ENCODE results near the gene EHMT1. TPM values are rescaled to one million over a fixed set of nuclear protein-coding genes. Genes with fewer than 3 reads are reported as not detected.

EHMT1 gene
- polyA plus RNA-seq, 2 of the 4 experiments (the other 2 are of a cell fraction): 41.3 to 48.0 TPM

DNA sequence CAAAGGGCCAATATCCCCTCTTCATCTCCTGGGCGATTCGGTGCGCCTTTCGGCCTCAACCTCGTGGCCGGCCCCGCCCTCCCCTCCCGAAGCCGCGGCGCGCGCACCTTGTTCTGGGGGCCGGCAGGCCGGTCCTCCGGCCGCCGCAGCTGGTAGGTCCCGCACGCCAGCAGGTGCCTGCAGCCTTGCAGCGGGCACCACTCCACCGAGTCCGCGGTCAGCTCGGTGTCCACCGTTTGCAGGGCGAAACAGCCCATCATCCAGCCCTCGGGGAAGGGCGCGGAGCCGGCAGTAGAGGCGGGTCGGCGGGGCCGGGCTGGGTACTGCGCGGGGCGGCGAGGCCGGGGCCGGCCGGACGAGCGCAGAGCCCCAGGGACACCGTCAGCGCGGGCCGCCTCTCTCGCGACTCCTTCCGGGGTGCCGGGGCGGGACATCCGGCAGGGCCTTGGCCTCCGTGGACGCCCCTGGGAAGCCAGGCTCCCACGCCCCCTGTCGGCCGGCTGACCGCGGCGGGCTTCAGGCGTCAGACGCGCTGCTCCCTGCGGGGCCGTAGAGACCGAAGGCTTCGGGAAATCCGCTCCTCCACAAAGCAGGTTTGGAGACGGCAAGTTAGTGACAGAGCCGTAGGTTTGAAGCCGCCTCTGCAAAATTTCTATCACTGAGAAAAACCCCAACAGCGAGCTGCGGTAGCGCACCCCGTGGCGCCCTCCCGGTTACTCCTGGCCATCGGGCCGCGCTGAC lies 40.1 kb upstream of the EHMT1 start, which contains the start of gene DPH7 (continued):
- TF ChIP-seq CEBPB (IDR thresholded peaks at IDR 0.05) (no peak), MYC (IDR thresholded peaks at IDR 0.05; ENCODE audit: borderline replicate concordance, low read length) (peak; percentile 79; the same call in 1 of the 2 replicates), BHLHE40 (IDR thresholded peaks at IDR 0.05; ENCODE audit: low read depth, low read length) (no peak), SMC3 (IDR thresholded peaks at IDR 0.05) (peak; percentile 38; the same call in 1 of the 3 replicates), RFX5 (IDR thresholded peaks at IDR 0.05) (no peak), MAZ (IDR thresholded peaks at IDR 0.05; ENCODE audit: borderline replicate concordance, low read depth, low read length) (0 out of 2 replicates have a peak, but pooled peaks have one; percentile 49), FOSL2 (IDR thresholded peaks at IDR 0.05) (no peak), FOSL2 (CRISPR knock-in tag; IDR thresholded peaks at IDR 0.05) (peak; percentile 32; the same call in 1 of the 2 replicates)

DNA sequence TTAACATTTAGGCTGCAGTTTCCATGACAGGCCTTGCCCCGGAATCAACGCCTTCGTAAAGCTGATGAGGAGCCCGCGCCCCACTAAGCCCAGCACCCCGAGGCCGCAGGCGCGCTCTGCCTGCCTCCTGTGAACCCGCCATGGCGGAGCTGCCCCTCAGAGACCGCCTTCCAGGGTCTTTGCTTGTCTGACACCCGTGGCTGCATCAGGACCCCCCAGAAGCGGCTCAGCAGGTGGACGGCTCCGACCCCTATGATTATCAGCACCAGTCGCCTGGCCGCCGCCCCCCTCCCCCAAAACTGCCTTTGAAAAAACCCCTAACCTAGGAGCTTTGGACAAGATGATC lies 39.6 kb upstream of the EHMT1 start:
- TF ChIP-seq TP53 (CRISPR knock-in tag; IDR thresholded peaks at IDR 0.05) (no peak), PHF8 (IDR thresholded peaks at IDR 0.05; ENCODE audit: borderline replicate concordance, low read depth) (no peak), EHMT2 (IDR thresholded peaks at IDR 0.05; ENCODE audit: low read depth) (no peak), KDM1A (IDR thresholded peaks at IDR 0.05; ENCODE audit: low read depth) (no peak), HOXA7 (CRISPR knock-in tag; IDR thresholded peaks at IDR 0.05) (no peak), FOSB (CRISPR knock-in tag; IDR thresholded peaks at IDR 0.05) (no peak), RARB (CRISPR knock-in tag; IDR thresholded peaks at IDR 0.05) (no peak), RCOR1 (IDR thresholded peaks at IDR 0.05; ENCODE audit: low read depth, low read length) (no peak), JUN (IDR thresholded peaks at IDR 0.05) (no peak)
- TF ChIP-seq, protein P1, sequence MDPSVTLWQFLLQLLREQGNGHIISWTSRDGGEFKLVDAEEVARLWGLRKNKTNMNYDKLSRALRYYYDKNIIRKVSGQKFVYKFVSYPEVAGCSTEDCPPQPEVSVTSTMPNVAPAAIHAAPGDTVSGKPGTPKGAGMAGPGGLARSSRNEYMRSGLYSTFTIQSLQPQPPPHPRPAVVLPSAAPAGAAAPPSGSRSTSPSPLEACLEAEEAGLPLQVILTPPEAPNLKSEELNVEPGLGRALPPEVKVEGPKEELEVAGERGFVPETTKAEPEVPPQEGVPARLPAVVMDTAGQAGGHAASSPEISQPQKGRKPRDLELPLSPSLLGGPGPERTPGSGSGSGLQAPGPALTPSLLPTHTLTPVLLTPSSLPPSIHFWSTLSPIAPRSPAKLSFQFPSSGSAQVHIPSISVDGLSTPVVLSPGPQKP (IDR thresholded peaks at IDR 0.05; ENCODE audit: low read depth, low read length): no peak
- TF ChIP-seq, protein P2, sequence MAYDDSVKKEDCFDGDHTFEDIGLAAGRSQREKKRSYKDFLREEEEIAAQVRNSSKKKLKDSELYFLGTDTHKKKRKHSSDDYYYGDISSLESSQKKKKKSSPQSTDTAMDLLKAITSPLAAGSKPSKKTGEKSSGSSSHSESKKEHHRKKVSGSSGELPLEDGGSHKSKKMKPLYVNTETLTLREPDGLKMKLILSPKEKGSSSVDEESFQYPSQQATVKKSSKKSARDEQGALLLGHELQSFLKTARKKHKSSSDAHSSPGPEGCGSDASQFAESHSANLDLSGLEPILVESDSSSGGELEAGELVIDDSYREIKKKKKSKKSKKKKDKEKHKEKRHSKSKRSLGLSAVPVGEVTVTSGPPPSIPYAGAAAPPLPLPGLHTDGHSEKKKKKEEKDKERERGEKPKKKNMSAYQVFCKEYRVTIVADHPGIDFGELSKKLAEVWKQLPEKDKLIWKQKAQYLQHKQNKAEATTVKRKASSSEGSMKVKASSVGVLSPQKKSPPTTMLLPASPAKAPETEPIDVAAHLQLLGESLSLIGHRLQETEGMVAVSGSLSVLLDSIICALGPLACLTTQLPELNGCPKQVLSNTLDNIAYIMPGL (CRISPR knock-in tag; IDR thresholded peaks at IDR 0.05; ENCODE audit: borderline replicate concordance): no peak
- peaks cover 12% of the 10 kb centered on the region; the same call in 2 of the 3 replicates for H3K4me1 ChIP-seq
- no peak for FAIRE-seq
- no peaks in the 10 kb centered on the region for H3K9me3 ChIP-seq
- no peak for DNase-seq (ENCODE audit: low read depth in 1 of 2, low spot score in 1 of 2)
- peak overlapping the region; percentile 72; the same call in 2 of the 3 replicates for H3K4me3 ChIP-seq
- CTCF ChIA-PET: interaction anchor here (0.6 to 9.7 kb wide), 14 partner anchors 15 to 530 kb away, joined by 3 to 175 read pairs (median 4); partner anchors contain the start of genes MRPL41 and ZMYND19
- H3K4me2 ChIP-seq: peak overlapping the region; percentile 77
- POLR2A ChIA-PET: interaction anchor here (1.2 kb wide), 1 partner anchor 12 kb away, joined by 3 read pairs; no protein-coding TSS in a partner anchor
- 68% methylated on average over 10 of the region's 19 CpGs for WGBS (ENCODE audit: missing lambda C conversion rate)
- H3K27ac ChIP-seq: peak overlapping the region; percentile 43 to 97; a peak in 4 of 6 replicates
- no peak; a peak in 1 of 6 replicates for ATAC-seq

- POLR2A ChIA-PET: interaction anchor here (2.0 kb wide), 1 partner anchor 10 kb away, joined by 9 read pairs; the partner anchor contains the start of gene ZMYND19
- WGBS (ENCODE audit: missing lambda C conversion rate): 88% methylated on average over 23 of the region's 23 CpGs
- Histone ChIP-seq H3K4me2 (no peak overlapping the region), H3K4me3 (no peak overlapping the region), H3K4me1 (peaks cover 12% of the 10 kb centered on the region; the same call in 2 of the 3 replicates), H3K9me3 (no peaks in the 10 kb centered on the region), H3K27ac (no peak overlapping the region)
- FAIRE-seq (no peak), DNase-seq (ENCODE audit: low read depth in 1 of 2, low spot score in 1 of 2) (no peak), ATAC-seq (no peak)
- CTCF ChIA-PET: interaction anchor here (1.1 to 9.7 kb wide), 6 partner anchors 15 to 62 kb away, joined by 3 to 175 read pairs (median 6); partner anchors contain the start of gene ZMYND19
- TF ChIP-seq CEBPB (IDR thresholded peaks at IDR 0.05) (no peak), POLR2A (IDR thresholded peaks at IDR 0.05; ENCODE audit: low read length) (no peak), HOXB5 (CRISPR knock-in tag; IDR thresholded peaks at IDR 0.05) (no peak), ZSCAN20 (CRISPR knock-in tag; IDR thresholded peaks at IDR 0.05) (no peak)
- TF ChIP-seq, protein P3, sequence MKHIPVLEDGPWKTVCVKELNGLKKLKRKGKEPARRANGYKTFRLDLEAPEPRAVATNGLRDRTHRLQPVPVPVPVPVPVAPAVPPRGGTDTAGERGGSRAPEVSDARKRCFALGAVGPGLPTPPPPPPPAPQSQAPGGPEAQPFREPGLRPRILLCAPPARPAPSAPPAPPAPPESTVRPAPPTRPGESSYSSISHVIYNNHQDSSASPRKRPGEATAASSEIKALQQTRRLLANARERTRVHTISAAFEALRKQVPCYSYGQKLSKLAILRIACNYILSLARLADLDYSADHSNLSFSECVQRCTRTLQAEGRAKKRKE (CRISPR knock-in tag; IDR thresholded peaks at IDR 0.05; ENCODE audit: low read depth): no peak
- TF ChIP-seq, protein P1 (IDR thresholded peaks at IDR 0.05; ENCODE audit: low read depth, low read length): no peak
- TF ChIP-seq, protein P2 (CRISPR knock-in tag; IDR thresholded peaks at IDR 0.05; ENCODE audit: borderline replicate concordance): no peak
- TF ChIP-seq, protein P4, sequence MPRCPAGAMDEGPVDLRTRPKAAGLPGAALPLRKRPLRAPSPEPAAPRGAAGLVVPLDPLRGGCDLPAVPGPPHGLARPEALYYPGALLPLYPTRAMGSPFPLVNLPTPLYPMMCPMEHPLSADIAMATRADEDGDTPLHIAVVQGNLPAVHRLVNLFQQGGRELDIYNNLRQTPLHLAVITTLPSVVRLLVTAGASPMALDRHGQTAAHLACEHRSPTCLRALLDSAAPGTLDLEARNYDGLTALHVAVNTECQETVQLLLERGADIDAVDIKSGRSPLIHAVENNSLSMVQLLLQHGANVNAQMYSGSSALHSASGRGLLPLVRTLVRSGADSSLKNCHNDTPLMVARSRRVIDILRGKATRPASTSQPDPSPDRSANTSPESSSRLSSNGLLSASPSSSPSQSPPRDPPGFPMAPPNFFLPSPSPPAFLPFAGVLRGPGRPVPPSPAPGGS (IDR thresholded peaks at IDR 0.05): no peak
Measured at GRCh38 chr9:137580209-137580953, 38.4 kb upstream of the EHMT1 start.

All from A549 (cell line).